Neural crest cell (in vitro differentiated cells): ENCODE measurements around the gene ANO7. TPM values are rescaled to one million over a fixed set of nuclear protein-coding genes. Genes with fewer than 3 reads are reported as not detected.

Source experiments
- DNase-seq: peaks from one replicate; pipeline ENCODE4 v3.0.0; 2021; ENCODE audit warnings: low read depth, mixed read lengths, low spot score
- H3K27ac Mint-ChIP-seq: one replicate; pipeline ENCODE4 v1.8.0; 2021; ENCODE audit warnings: mild to moderate bottlenecking, mixed read lengths; ENCODE audit not compliant: unreplicated experiment
- H3K27me3 Mint-ChIP-seq: 2 replicates; pipeline ENCODE4 v1.8.0; 2021; ENCODE audit warnings: low read depth, mild to moderate bottlenecking, mixed read lengths
- H3K36me3 Mint-ChIP-seq: 2 replicates; pipeline ENCODE4 v1.8.0; 2021; ENCODE audit warnings: low read depth, mild to moderate bottlenecking, mixed read lengths
- H3K4me1 Mint-ChIP-seq: 2 replicates; pipeline ENCODE4 v1.8.0; 2021; ENCODE audit warnings: mixed read lengths
- H3K4me3 Mint-ChIP-seq: one replicate; pipeline ENCODE4 v1.8.0; 2021; ENCODE audit warnings: mild to moderate bottlenecking, mixed read lengths
- H3K9me3 Mint-ChIP-seq: 2 replicates; pipeline ENCODE4 v1.8.0; 2021; ENCODE audit warnings: mixed read lengths
- long read RNA-seq: library from polyadenylated mRNA; unstranded; transcript quantifications from one replicate; pipeline ENCODE4 v2.0.0, GENCODE V29; 2020
- total RNA-seq: library from RNA; stranded (reverse); gene quantifications from 2 replicates; pipeline ENCODE4 v1.2.1, GENCODE V29; 2021
- TF ChIP-seq, protein P1 (sequence below): fragments of 200-600 bp; sonication (generic); conservative IDR thresholded peaks from 2 replicates; pipeline ENCODE4 v1.5.0; 2021; ENCODE audit warnings: antibody characterized with exemption, mild to moderate bottlenecking

ANO7 gene, protein sequence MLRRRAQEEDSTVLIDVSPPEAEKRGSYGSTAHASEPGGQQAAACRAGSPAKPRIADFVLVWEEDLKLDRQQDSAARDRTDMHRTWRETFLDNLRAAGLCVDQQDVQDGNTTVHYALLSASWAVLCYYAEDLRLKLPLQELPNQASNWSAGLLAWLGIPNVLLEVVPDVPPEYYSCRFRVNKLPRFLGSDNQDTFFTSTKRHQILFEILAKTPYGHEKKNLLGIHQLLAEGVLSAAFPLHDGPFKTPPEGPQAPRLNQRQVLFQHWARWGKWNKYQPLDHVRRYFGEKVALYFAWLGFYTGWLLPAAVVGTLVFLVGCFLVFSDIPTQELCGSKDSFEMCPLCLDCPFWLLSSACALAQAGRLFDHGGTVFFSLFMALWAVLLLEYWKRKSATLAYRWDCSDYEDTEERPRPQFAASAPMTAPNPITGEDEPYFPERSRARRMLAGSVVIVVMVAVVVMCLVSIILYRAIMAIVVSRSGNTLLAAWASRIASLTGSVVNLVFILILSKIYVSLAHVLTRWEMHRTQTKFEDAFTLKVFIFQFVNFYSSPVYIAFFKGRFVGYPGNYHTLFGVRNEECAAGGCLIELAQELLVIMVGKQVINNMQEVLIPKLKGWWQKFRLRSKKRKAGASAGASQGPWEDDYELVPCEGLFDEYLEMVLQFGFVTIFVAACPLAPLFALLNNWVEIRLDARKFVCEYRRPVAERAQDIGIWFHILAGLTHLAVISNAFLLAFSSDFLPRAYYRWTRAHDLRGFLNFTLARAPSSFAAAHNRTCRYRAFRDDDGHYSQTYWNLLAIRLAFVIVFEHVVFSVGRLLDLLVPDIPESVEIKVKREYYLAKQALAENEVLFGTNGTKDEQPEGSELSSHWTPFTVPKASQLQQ
- 3.2 TPM in 2 replicates for total RNA-seq
- long read RNA-seq, partial matches to known transcripts: 0 of 9 reads
- long read RNA-seq, other reads (novel, unspliced or antisense): 9 of 9 reads

DNA sequence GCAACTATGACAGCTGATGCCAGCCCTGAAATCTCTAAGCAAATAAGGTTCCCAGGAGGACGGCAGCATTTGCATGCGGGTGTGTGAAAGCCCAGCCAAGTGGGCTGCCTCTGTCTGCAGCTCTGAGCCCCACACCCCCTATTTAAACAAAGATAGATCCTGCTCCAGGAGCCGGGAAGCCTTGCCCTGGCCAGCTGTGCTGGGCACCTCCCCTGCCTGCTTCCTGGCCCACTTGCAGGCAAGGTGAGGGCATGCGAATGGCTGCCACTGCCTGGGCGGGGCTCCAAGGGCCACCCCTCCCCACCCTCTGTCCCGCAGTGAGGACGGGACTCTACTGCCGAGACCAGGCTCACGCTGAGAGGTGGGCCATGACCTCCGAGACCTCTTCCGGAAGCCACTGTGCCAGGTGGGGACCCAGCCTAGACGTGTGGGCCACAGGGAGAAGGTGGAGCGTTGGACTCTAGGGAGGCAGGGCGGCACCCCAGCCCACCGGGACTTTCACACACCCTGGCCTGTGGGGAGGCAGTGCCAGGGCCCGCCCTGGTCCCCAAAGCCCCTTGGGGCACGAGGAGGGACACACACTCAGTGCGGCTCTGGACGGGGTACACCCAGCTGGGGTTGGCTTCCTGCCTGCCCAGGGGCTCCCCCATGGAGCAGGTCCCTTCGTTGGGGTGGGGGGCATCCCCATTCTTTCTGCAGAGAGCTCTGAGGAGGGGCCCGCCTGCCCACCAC, at the start of gene ANO7:
ANO7 (plus strand) TSS at position 317 of the 732 bp plus-strand sequence. CDS start 1,387 bp downstream, outside the sequence.
- no peak within 1 kb of the TSS for H3K27ac Mint-ChIP-seq

DNA sequence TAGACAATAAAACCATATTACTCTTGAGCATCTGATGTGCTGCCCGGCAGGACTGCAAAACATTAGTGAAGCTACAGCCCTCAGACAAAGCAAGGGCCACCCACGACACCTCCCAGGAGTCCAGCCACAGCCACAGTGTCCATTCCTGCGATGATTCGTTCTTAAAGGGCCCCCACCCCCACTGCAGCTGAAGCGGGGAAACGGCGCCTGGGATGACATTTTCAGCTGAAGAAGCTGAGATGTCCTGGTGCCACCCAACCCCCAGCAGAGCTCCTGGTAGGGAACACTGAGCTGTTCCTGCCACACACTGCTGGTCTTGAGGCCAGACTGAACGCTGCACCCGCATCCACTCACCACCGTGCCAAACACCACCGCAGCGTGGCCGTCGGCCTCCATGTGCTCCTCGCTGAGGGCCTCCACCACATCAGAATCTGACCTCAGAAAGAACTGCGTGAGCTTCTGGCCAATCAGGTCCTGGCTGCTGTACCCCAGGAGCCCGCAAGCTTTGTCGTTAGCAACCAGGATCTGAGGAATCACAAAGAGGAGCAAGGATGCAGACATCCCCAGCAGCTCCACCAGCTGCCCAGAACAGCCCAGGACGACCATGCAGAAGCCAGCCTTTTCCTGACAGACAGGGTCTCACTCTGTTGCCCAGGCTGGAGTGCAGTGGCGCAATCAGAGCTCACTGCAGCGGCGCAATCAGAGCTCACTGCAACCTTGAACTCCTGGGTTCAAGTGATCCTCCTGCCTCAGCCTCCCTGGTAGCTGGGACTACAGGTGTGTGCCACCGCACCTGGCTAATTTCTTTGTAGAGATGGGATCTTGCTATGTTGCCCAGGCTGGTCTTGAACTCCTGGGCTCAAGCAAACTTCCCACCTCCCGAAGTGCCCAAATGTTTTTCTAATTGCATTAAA, 48.7 kb upstream of the ANO7 start:
- Mint-ChIP-seq H3K27ac (no peak overlapping the region), H3K4me3 (no peak overlapping the region), H3K9me3 (no peaks in the 10 kb centered on the region), H3K4me1 (no peaks in the 10 kb centered on the region), H3K36me3 (peaks cover 4% of the 10 kb centered on the region), H3K27me3 (no peaks in the 10 kb centered on the region)
- no peak for DNase-seq
- TF ChIP-seq, protein P1, sequence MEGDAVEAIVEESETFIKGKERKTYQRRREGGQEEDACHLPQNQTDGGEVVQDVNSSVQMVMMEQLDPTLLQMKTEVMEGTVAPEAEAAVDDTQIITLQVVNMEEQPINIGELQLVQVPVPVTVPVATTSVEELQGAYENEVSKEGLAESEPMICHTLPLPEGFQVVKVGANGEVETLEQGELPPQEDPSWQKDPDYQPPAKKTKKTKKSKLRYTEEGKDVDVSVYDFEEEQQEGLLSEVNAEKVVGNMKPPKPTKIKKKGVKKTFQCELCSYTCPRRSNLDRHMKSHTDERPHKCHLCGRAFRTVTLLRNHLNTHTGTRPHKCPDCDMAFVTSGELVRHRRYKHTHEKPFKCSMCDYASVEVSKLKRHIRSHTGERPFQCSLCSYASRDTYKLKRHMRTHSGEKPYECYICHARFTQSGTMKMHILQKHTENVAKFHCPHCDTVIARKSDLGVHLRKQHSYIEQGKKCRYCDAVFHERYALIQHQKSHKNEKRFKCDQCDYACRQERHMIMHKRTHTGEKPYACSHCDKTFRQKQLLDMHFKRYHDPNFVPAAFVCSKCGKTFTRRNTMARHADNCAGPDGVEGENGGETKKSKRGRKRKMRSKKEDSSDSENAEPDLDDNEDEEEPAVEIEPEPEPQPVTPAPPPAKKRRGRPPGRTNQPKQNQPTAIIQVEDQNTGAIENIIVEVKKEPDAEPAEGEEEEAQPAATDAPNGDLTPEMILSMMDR: no peak

More for the DNA sequence above, at the start of gene ANO7:
- no peaks in the 10 kb centered on the region for H3K9me3 Mint-ChIP-seq
- H3K4me1 Mint-ChIP-seq: no peaks in the 10 kb centered on the region
- DNase-seq: no peak
- no peaks in the 10 kb centered on the region for H3K27me3 Mint-ChIP-seq
- no peak within 1 kb of the TSS for H3K4me3 Mint-ChIP-seq
- TF ChIP-seq, protein P1: no peak
- no peaks in the 10 kb centered on the region for H3K36me3 Mint-ChIP-seq

DNA sequence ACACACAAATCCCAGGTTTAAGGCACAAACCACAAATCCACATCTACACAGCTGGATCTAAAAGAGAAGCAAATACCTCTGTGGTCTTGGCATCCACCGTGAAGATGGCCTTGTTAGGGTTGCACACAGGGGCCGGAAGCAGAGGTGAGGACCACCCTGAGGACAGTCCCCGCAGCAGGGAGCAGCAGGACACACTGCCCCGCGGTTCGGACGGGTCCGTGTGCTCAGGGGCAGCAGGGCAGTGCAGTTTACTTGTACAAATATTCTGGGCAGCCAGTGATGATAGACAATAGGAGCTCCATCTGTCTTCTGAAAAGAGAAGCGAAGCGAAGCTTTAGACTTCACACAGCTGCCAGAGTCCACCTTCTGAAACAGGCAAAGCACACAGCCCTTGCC, 48.0 kb upstream of the ANO7 start:
- H3K4me1 Mint-ChIP-seq: no peaks in the 10 kb centered on the region
- no peak overlapping the region for H3K27ac Mint-ChIP-seq
- H3K36me3 Mint-ChIP-seq: peaks cover 4% of the 10 kb centered on the region
- TF ChIP-seq, protein P1: no peak
- no peak for DNase-seq
- no peaks in the 10 kb centered on the region for H3K9me3 Mint-ChIP-seq
- H3K4me3 Mint-ChIP-seq: no peak overlapping the region
- H3K27me3 Mint-ChIP-seq: no peaks in the 10 kb centered on the region

DNA sequence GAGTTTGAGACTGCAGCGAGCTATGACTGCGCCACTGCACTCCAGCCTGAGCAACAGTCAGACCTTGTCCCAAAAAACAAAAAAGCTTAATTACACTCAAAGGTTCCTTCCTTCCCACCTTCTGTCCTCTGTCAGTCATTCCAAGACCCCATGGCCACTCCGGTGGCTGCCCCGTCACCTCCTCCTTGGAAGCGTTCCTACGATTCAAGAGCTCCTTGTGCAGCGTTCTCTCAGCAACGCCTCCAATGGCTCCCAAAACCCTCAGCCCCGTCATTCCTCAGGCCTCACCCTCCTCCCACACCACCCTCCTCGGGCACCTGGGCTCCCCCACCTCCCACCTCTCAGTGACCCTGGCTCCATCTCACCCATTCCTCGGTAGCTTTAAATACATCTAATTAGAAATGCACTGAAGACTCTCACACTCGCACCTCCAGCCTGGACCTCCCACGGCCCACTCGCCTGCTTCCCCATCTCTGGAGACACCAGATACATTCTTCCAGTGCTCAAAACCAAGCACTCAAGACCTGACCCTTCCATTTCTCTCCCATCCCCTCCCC, 47.2 kb upstream of the ANO7 start:
- no peaks in the 10 kb centered on the region for H3K9me3 Mint-ChIP-seq
- peaks cover 4% of the 10 kb centered on the region for H3K36me3 Mint-ChIP-seq
- no peak overlapping the region for H3K4me3 Mint-ChIP-seq
- DNase-seq: no peak
- no peaks in the 10 kb centered on the region for H3K27me3 Mint-ChIP-seq
- H3K27ac Mint-ChIP-seq: no peak overlapping the region
- TF ChIP-seq, protein P1: no peak
- H3K4me1 Mint-ChIP-seq: no peaks in the 10 kb centered on the region
